Hypothalamus (tissue), 51 donors: Measurements from ENCODE around the gene HSPA4L.

Experiments used
- DNase-seq, 51 donors: peaks; one replicate each; lab custom pipeline; 2025; lab: John Stamatoyannopoulos, UW

Gene HSPA4L

DNA sequence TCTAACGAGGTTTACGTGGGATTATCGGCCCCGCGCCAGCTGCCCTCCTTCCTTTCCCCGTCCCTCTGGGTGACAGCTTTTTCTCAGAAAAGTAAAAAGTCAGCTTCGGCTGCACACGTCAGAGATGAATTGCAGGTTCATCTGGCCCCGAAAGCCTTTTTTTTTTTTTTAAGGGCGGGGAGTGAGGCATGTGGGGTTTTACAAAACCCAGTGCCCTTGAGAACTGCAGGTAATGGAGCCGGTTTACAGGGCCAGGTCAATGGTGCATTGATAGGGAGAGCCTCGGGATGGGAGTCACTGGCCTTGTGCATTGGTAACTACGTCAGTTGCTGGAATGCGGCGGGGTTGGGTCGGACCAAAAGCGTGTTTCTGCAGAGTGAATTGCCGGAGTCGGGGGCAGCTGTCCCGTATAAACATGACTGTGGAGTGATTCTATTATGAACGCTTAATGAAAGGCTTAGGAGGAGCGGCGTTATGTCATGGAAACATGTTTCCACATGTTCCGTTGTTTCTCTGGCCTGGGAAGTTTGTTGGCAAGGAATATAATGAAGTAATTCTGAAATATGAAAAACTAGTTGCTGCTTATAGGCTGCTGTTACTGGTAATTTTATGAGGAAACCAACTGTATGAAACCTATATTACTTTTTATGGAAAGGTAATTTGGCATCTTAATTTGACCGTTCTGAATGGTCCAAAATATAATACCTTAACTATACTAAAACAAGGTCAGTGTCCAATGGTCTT is 1.1 kb downstream of the HSPA4L start:
- DNase-seq, result peak in 46 of 51 donors; percentile 6 to 78 (median 40)

DNA sequence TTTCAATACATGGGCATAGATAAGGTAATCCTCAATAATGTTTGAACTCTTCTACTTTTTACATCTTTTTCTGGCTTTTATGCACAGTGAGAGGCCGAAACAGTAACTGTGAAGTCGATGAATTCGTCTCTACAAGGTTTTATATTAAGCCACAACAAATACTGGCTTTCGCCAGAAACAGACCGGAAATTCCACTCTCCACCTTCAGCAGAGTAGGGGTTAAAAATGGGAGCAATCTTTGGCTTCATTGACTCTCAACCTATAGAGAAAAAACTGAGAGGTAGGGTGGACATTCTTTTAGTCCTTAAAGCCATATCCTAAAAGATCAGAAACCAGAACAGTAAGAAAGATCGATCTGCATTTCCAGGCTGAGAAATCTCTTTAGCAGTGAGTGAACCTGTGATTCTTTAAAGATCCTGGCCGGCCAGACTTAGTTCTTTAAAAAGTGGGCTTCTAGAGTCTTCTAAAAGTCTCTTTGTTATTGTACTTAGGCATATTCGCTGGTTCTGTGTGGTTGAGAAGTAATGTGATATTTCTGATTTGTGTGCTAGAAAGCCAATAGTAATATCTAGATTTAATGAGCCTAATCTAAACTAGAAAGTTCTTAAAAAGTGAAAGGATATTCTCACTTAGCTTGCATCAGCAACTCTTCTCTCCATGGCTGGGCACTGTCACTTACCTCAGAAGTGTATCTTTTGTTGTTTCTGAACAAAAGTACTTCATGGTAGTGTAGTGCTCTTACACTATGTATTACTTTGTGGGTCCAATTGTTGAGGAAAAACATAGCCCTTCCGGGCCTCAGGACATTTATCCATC is 2.0 kb downstream of the HSPA4L start:
- peak in 1 of 51 donors; percentile 47 for DNase-seq

DNA sequence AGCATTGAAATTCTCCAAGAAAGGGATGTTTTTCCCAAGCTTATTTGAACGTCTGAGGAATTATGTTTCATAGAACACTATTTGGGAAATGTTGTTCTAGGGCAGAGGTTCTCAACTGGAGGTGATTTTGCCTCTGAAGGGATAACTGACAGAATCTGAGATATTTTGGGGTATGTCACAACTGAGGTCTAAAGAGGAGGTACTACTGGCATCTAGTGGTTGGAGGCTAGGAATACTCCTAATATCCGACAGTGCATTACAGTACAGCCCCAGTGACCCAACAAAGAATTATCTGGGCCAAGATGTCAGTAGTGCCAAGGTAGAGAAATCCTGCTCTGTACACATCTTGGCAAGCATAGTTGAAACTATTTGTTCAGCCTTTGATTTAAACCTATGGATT is 6.4 kb downstream of the HSPA4L start:
- no peak for DNase-seq

DNA sequence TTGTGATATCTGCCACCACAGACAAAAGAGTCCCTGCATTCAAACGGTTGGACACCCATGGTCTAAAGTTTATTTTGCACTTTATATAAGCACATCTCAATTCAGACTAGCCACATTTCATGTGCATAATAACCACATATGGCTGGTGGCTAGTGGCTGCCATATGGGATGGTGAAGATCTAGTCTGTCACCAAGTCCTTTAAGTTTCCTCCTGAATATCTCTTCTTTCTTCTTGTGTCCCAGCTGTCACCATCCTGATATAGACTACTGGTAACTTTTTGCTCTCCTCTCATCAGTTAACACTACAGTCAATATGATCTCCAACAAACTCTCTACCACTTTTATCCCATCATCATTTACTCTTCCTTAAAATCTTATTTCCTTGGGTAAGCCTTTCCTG is 9.3 kb downstream of the HSPA4L start:
- DNase-seq, result no peak

DNA sequence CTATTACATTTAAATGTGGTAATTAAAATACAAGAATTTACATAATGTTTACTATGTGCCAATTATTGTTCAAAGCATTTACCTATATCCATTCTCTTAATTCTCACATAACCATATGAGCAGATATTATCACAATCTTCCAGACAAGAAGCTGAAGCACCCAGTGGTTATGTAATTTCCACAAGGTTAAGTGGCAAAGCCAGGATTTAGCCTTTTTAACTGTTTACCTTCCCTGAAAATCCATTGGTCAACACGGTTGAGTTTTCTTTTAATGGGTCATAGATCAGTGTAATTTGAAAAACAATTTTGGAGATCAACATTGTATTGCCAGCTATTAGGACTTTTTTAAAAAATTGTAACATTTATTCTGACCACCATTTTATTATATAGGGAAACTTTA is 11.4 kb downstream of the HSPA4L start:
- no peak for DNase-seq

DNA sequence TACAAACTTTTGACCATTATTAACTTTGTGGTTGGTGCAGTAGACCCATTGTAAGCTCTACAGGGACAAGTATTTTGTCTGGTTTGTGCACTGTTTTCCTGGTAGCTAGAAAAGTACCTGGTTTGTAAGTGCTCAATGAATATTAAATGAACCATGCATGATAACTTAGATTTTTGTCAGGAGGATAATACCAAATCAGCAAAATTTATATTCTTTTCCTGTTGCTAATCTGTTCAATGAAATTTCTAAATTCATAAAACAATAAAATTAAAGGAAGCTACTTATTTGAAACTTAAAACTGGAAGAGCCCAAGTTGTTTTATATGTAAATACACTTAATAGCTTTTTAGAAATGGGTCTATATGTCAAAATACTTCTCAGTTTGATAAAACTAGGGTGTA is 17.6 kb downstream of the HSPA4L start:
- DNase-seq, result no peak

DNA sequence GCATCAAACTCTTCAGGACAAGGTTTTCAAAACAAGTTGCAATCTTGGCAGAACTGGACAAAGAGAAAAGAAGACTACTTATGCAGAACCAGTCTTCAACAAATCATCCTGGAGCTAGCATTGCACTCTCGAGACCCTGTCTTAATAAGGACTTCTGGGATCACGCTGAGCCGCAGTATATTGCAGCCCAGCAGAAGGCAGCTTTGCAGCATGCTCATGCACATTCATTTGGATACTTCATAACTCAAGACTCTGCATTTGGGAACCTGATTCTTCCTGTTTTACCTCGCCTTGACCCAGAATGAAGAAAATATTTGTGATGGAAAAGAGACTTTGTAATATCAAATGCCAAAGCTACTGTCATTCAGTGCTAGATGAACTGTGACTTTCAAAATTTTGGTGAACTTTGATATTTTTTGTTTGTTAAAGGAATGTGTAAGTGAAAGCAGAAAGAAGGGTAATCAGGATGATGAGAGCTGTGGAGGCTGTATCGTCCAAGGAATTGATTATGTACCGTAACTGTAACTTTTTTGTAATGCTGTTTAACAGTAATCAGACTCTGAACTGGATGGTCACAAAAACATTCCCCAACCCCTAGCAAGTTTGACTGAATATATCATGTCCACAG is 27.2 kb downstream of the HSPA4L start:
- DNase-seq, result no peak

DNA sequence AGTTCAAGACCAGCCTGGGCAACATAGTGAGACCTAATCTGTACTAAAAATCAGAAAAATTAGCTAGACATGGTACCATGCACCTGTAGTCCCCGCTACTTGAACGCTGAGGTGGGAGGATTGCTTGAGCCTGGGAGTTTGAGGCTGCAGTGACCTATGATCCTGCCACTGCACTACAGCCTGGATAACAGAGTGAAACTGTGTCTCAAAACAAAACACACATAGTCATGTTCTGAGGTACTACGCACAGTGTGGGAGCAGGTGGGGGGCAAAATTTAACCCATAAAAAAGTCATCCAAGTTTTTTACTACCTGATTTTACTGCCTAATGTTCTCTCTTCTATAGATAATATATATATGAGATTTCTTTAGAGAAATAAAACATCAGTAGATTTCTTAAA is 28.4 kb downstream of the HSPA4L start:
- DNase-seq, result no peak

DNA sequence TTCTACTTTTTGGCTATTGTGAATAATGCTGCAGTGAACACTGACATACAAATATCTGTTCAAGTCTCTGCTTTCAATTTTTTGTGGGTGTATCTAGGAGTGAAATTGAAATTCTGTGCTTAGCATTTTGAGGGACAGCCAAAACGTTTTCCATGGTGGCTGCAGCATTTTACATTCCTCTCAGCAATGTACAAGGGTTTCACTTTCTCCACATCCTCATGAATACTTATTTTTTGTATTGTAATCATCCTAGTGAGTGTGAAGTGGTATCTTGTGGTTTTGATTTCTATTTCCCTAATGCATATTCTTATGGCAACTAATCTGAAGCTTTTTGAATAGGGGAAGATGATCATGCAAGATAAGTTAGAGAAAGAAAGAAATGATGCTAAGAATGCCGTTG is 40.3 kb downstream of the HSPA4L start:
- no peak for DNase-seq

DNA sequence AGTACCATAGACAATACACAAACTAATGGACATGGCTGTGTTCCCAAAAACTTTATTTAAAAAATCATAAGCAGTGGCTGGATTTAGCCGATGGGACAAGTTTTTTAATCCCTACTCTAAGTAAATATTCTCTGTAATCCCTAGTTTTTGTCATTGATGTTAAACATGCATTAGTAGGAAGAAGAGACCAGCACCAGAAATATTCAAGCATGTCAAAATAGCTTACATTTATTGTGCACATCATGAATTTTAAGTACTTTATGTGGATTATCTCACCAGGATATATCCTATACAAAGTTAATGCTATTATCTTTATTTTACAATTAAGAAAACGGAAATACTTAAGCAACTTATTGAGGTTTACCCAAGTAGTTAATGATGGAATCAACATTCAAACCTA is 46.0 kb downstream of the HSPA4L start:
- DNase-seq, result no peak

DNA sequence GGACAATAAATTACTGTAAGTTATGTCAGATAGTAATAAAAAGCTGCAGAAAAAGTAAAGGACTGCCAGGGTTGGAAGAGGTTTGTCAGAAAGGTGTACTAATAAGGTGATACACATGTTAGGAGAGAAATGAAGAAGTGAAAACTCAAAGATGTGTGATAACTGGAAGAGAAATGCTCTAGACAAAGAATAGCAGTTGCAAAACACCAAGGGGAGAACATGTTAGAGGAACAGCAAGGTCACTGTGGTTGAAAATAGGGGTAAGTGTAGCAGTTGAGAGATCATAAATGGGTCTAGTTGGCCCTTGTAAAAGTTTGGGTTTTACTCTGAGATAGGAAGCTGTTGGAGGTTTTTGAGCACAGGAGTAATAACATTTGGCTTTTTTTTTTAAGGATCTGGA is 46.9 kb downstream of the HSPA4L start:
- no peak for DNase-seq

DNA sequence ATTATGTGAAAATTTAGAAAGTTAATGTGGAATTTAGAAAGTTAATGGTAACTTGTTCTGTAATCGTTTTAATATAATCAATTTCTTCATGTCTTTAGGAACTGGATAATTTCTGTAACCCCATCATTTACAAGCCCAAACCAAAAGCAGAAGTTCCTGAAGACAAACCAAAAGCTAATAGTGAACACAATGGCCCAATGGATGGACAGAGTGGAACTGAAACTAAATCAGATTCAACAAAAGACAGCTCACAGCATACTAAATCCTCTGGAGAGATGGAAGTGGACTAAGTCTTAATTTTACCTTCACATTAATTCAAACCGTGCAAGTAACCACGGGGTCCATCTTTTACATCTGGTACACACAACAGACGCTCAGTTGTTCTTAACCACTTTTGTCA is 50.5 kb downstream of the HSPA4L start:
- peak in 1 of 51 donors; percentile 4 for DNase-seq

DNA sequence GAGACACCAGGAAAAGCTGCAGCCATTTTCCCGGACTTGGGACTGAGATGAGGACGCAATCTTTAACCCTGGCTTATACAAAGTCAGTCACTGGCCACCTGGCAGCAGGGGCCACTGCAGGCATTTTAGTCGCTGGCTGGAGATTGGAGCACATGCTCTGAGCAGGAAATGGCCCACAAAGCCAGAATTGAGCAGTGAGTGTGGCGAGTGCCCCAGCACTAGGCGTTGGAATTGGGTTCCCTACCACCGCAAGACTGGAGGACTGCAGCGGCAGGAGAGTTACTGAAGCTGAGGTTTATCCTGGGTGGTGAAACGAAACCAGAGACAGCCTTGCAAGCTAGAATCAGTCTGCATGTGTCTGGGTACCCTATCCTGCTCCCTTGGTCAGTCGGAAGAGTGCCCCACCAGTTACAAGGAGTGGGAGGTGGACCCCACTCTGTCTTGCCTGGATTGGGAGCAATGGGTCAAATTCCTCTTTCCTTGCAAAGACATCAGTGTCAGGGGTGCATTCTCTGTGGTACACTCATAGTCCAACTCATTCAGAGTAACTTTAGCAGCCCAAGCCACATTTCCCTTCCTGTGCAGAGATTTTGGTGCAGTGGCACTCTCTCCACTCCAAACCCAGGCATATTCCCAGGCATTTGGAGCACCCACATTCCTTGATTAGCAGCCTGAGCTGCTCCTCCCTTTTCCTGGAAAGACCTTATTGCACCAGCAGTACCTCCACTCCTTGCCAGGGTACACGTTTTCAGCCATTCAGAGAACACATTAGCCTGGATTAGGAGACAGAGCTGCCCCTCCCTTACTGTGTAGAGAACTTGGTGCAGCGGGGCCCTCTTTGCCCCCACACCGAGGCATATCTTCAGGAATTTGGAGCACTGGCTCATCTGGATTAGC is 61.8 kb downstream of the HSPA4L start:
- DNase-seq, result no peak

DNA sequence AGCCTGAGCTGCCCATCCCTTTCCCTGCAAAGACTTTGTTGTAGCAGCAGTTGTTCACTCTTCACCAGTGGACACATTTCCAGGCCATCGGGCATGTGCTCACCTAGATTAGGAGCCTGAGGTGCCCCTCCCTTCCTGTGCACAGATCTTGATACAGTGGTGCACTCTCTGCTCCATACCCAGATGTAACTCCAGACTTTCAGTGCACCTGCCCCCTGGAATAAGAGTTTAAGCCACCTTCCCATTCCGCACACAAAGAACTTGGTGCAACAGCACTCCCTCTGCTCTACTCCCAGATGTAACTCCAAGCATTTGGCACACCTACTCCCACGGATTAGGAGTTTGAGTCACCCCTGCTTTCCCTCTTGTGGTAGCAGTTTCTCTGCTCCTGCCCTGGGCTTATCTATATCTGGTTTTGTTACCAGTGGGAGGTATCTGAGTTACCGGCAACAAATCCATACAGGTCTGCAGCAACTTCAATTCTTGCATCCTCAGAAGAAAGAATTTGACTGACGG is 62.5 kb downstream of the HSPA4L start:
- DNase-seq, result no peak

DNA sequence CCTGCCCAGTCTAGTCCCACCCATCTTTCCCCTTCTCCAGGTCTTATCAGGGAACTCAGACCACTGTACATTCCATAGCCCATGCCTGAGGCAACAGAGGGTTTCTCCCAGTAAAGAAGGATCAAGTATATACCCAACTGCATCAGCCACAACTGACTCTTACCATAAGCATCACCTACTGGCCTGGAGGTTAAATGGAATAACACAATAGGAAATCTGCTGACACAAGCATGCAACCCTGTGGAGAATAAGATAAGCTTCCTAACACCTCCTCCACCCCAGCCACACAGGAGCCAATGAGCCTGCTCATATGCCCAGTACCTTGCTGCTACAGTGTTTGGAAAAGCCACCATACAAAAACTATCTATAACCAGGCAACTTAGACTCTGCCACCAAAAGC is 63.9 kb downstream of the HSPA4L start:
- DNase-seq, result no peak

DNA sequence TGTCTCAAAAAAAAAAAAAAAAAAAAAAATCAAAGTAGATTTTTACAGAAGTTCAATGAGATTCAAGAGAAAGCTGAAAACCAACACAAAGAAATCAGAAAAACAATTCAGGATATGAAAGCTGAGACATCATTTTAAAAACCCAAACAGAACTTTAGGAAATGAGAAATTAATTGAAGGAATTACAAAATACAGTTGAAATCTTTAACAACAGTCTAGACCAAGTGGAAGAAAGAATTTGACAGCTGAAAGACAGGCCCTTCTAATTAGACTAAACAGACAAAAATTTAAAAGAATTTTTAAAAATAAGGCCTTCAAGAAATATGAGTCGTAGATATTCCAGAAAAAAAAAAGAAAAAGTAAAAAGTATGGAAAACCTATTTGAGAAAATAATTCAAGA is 64.6 kb downstream of the HSPA4L start:
- no peak for DNase-seq

DNA sequence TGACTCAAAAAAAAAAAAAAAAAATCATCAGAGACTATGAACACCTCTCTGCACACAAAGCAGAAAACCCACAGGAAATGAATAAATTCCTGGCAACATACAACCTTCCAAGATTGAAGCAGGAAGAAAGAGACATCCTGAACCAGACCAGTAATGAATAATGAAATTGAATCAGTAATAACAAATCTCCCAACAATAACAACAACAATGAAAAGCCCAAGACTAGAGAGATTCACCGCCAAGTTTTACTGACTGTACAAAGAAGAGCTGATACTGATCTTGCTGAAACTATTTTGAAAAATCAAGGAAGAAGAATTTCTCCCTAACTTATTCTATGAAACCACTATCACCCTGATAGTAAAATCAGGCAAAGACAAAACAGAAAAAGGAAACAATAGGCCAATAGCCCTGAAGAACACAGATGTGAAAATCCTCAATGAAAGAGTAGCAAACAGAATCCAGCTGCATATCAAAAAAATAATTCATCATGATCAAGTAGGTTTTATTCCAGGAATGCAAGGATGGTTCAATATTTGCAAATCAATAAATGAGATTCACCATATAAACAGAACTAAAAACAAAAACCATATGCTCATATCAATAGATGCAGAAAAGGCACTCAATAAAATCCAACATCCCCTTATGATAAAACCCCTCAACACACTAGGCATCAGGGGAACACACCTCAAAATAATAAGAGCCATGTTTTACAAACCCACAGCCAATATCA is 67.5 kb downstream of the HSPA4L start:
- no peak for DNase-seq

DNA sequence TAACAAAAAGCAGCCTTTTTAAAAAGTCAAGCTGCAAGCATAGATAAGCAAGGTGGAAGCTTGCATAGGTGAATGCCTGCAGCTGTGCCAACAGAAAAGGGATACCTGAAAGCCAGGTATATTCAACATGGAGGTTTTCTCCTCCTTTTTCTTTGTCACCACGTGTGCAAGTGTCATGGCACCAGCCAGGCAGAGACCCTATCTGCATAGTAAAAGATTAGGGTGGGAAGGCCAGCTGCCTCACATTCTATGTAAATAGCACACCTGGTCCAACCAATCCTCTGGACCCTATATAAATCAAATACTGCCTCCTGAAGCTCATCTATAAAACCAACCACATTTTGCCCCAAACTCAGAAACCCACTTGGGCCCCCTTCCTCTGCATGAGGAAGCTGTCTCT is 70.5 kb downstream of the HSPA4L start:
- DNase-seq, result no peak

DNA sequence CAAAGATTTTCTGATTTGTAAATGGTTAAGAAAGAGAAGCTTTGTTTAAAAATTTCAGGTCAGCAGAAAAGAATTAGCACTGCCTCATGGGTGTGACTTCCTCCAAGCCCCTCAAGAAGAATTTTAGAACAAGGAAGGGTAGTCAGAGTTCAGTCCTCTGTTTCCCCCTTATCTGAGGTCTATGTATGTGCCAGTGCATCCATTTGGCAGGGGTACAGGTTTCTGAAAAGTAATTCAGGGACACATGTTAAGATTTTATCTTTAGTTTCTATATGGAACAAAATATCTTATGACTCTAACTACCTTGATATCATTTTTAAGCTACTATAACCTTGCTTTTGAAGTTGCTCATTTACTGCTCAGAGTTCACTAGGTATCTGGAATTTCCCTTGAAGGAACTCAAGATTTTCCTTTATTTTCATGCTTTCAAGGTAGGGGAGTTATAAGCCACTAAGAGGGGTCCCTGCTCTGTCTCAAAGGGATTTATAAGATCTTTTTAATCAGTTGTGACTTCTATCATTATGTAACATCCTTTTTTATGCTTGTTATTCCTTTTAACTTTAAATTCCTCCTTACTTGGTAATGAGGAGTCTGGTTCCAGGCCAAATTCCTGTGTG is 74.2 kb downstream of the HSPA4L start:
- no peak for DNase-seq
